ENCODE data around the gene CDH13.

DNA sequence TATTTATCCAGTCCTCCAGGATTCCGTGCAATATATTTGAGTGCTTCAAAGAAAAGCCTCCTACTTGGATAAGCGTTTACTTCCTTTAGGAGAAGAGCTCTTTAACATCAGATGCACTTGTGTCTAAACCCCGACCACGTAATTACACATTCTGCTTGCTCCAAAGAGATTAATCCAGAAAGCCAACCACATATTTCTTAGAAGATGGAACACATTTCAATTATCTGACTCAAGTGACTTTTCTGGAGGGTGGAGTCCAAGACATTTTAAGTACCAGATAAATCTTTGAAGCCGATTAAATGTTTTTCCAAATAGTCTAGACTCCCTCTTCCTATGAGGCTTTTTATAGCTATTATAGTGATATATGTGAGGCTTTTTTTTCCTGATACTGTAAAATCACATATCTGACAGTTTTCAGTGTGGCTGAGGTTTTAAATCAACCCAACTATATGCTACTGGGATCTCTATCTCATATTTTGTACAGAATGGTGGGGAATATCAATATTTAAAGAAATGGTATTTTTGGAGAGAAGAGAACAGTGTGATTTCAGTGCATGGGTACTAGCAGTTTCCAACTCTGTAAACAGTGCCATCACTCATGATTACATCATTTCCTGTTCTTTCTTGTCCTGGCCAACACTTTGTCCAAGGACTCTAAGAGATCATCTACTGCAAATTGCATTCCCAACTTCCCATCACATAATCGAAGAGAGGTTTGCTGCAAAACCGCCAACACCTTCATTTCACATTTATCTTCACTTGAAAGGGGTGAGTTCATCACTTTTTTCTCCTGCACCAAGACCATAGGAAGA is 988.6 kb downstream of the CDH13 start:
- TF ChIP-seq CTCF (IDR thresholded peaks at IDR 0.05; ENCODE audit: poor library complexity) = no peak
- TF ChIP-seq EZH2 (IDR thresholded peaks at IDR 0.05; ENCODE audit: borderline replicate concordance) = no peak

Measured in hepatocyte (in vitro differentiated cells).